ENCODE data around the gene SPATA17. TPM values are rescaled to one million over a fixed set of nuclear protein-coding genes. Genes with fewer than 3 reads are reported as not detected.

The SPATA17 gene
- total and polyA plus RNA-seq, 2 of the 13 experiments (the other 11 are each of a cell fraction or from before 2014, with no cell fraction given): 0.48 to 1.7 TPM

DNA sequence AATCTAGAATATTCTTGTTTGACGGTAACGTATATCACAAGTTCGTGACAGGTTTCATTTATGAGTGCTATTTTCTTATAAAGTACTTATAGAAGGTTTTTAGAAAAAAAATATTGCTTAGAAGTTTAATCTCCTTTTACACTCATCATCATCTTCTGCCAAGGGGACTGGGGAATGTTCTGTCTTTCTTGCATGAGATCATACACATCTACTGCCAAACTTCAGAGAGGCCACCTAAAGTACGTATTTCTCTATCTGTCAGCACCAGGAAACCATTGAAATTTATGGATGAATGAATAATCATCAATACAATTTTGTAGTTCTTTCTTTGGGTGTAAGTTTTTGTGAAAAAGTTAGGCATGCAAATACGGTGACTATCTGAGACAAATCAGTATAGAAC is 245.8 kb downstream of the SPATA17 start:
- no peak overlapping the region for H3K4me3 ChIP-seq (replicated peaks in 1 of 3; ENCODE audit: insufficient read depth in 1 of 3, low read depth in 2 of 3, low read length in 3 of 3)
- no peaks in the 10 kb centered on the region for H3K9me3 ChIP-seq (ENCODE audit: low read length)
- ATAC-seq: no peak
- H3K9ac ChIP-seq (ENCODE audit: insufficient read depth, low read depth, low read length): no peak overlapping the region
- H2AFZ ChIP-seq (ENCODE audit: low read length): no peak overlapping the region
- FAIRE-seq: no peak
- ChIA-PET POLR2A (no interaction called here), CTCF (ENCODE audit: low intra/inter-chr PET ratio, low total read pairs) (no interaction called here)
- H3K36me3 ChIP-seq (replicated peaks in 1 of 2; ENCODE audit: control insufficient read depth in 1 of 2, insufficient read depth in 2 of 2, low read length in 2 of 2): no peaks in the 10 kb centered on the region
- no peaks in the 10 kb centered on the region; a peak in 1 of 5 replicates for H3K27me3 ChIP-seq (ENCODE audit: control insufficient read depth in 1 of 2, insufficient read depth in 2 of 2, low read length in 2 of 2)
- no TSS peak for BruUV-seq (replicated peaks)
- intact Hi-C loops (cut with micrococcal nuclease; ENCODE audit: unreplicated experiment) (no loop called here), in situ Hi-C loops (cut with HindIII; ENCODE audit: extremely low pct_ligation_motif_present, low pct_unique_long_range_greater_than_20kb) (no loop called here)
- H3K4me1 ChIP-seq (ENCODE audit: insufficient read depth, low read length): no peaks in the 10 kb centered on the region
- 4% methylated on average over 5 of the region's 5 CpGs for WGBS (ENCODE audit: low lambda C conversion rate)
- H3K27ac ChIP-seq (ENCODE audit: extremely low read length, insufficient read depth, low read length): no peak overlapping the region
- no peak overlapping the region for H3K4me2 ChIP-seq (ENCODE audit: low read depth, low read length)
- H3K79me2 ChIP-seq (ENCODE audit: insufficient read depth, low read length): no peaks in the 10 kb centered on the region
- DNase-seq (ENCODE audit: low spot score): no peak
- TF ChIP-seq FOXK1 (CRISPR knock-in tag; IDR thresholded peaks at IDR 0.05; ENCODE audit: borderline replicate concordance, low read depth) (no peak), GATAD2A (CRISPR knock-in tag; IDR thresholded peaks at IDR 0.05) (no peak), DPF2 (CRISPR knock-in tag; IDR thresholded peaks at IDR 0.05; ENCODE audit: borderline replicate concordance, low read depth) (no peak), ZSCAN22 (CRISPR knock-in tag; IDR thresholded peaks at IDR 0.05) (no peak), ZNF33B (CRISPR knock-in tag; IDR thresholded peaks at IDR 0.05) (no peak), ZSCAN31 (CRISPR knock-in tag; IDR thresholded peaks at IDR 0.05; ENCODE audit: low read depth) (no peak), CBX5 (CRISPR knock-in tag; IDR thresholded peaks at IDR 0.05; ENCODE audit: borderline replicate concordance) (no peak), KLF15 (CRISPR knock-in tag; IDR thresholded peaks at IDR 0.05; ENCODE audit: borderline replicate concordance) (no peak)
- TF ChIP-seq, protein P1, sequence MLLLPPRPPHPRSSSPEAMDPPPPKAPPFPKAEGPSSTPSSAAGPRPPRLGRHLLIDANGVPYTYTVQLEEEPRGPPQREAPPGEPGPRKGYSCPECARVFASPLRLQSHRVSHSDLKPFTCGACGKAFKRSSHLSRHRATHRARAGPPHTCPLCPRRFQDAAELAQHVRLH (CRISPR knock-in tag; IDR thresholded peaks at IDR 0.05; ENCODE audit: borderline replicate concordance, low read depth): no peak
- TF ChIP-seq, protein P2, sequence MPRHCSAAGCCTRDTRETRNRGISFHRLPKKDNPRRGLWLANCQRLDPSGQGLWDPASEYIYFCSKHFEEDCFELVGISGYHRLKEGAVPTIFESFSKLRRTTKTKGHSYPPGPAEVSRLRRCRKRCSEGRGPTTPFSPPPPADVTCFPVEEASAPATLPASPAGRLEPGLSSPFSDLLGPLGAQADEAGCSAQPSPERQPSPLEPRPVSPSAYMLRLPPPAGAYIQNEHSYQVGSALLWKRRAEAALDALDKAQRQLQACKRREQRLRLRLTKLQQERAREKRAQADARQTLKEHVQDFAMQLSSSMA (CRISPR knock-in tag; IDR thresholded peaks at IDR 0.05): no peak
- TF ChIP-seq, protein P3, sequence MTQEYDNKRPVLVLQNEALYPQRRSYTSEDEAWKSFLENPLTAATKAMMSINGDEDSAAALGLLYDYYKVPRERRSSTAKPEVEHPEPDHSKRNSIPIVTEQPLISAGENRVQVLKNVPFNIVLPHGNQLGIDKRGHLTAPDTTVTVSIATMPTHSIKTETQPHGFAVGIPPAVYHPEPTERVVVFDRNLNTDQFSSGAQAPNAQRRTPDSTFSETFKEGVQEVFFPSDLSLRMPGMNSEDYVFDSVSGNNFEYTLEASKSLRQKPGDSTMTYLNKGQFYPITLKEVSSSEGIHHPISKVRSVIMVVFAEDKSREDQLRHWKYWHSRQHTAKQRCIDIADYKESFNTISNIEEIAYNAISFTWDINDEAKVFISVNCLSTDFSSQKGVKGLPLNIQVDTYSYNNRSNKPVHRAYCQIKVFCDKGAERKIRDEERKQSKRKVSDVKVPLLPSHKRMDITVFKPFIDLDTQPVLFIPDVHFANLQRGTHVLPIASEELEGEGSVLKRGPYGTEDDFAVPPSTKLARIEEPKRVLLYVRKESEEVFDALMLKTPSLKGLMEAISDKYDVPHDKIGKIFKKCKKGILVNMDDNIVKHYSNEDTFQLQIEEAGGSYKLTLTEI (CRISPR knock-in tag; conservative IDR thresholded peaks at IDR 0.05): no peak
- TF ChIP-seq, protein P4, sequence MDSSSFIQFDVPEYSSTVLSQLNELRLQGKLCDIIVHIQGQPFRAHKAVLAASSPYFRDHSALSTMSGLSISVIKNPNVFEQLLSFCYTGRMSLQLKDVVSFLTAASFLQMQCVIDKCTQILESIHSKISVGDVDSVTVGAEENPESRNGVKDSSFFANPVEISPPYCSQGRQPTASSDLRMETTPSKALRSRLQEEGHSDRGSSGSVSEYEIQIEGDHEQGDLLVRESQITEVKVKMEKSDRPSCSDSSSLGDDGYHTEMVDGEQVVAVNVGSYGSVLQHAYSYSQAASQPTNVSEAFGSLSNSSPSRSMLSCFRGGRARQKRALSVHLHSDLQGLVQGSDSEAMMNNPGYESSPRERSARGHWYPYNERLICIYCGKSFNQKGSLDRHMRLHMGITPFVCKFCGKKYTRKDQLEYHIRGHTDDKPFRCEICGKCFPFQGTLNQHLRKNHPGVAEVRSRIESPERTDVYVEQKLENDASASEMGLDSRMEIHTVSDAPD (CRISPR knock-in tag; IDR thresholded peaks at IDR 0.05): no peak
- no peaks in the 10 kb centered on the region for H4K20me1 ChIP-seq (ENCODE audit: insufficient read depth, low read length)

All from HepG2 (cell line).